Pons (tissue), 1 donor: ENCODE data around the gene CEP104.

Experiments
- DNase-seq: peaks from one replicate; pipeline ENCODE4 v3.0.0-alpha.2; 2016; ENCODE audit warnings: low spot score

The CEP104 gene

GRCh38 chr1:3894626-3895278 lies 37.7 kb upstream of the CEP104 start:
- DNase-seq: no peak

- no peak for DNase-seq
These were observed 36.2 kb upstream of the CEP104 start for GRCh38 chr1:3893190-3893589.

DNA sequence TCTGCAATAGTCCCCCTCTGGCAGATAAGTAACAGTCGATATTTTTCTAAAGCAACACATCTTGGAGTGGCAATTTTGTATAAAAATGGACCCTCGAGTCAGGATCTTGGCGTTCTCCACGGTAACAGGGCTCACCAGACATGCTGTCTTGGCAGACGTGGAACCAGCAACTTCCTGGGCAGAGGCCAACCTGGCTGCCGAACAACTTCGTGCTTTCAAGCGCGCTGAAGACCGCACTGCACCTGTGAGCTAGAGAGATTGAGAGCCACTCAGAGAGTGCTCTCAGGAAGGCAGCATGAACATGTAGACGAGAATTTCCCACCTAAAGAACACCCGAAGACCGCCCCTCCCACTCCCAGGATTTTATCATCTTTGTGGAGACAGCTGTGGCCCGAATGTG lies 35.7 kb upstream of the CEP104 start:
- DNase-seq: peak; percentile 18

DNA sequence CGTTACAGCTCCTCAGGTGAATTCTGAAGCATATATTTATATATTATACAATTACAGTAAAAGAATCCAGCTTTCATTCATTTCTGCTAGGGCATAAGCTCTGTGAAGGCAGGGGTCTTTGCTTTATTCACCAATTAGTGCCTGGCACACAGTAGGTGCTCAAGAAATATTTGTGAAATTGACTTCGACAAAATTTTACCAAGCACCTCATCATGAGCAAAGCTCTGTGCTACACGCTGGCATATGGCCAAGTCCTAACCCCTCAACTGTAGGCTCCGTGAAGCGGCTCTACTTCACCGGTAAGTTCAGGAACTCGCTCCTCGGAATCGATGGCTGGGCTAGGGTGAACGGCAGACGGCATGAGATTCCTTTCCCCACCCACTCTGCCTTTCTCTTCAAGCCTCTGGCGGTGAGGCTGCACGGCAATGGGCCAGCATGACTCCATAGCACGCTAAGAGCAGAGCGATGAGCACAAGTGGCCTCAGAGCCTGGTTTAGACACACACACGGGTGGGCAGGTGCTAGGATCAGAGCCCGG lies 34.4 kb upstream of the CEP104 start:
- no peak for DNase-seq

DNA sequence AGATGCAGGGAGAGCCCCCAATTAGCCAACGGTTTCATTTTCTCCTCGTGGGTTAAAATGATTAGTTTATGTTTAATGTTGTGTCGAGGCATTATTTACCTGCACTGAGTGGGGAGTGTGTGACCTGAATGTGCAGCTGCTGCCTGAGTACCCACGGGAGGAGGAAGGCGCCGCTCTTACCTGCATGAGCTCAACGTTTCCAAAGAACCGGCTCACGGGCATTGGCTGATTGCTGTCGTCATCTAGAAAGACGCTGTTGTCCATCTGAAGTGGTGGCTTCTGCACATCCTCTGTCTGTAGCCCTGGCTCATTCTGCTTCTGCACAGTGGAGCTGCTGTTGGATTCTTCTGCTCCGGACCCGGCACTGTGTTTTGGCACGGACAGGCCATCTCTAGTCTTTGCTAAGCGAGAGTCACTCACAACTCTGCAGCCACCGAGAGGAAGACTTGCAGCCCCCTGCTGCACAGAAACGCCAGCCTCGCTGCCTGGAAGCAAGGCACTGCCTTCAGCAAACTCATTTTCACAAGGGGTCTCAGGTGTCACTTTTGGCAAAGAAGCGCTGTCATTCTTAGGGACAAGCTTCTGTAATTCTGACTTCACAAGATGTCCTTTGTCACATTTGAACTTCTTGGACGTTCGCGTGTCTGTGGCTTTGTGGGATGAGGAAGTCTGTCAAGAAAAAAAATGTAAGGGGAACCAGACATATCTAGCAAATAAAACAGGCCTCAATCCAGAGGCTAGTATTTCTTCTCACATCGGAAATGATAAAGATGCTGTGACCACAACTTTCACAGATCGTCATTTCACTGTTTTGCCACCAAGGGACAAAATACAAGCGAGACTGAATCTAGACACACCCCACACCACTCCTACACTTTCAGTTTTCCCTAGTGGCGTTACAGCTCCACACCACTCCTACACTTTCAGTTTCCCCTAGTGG lies 33.6 kb upstream of the CEP104 start:
- DNase-seq: peak; percentile 61

DNA sequence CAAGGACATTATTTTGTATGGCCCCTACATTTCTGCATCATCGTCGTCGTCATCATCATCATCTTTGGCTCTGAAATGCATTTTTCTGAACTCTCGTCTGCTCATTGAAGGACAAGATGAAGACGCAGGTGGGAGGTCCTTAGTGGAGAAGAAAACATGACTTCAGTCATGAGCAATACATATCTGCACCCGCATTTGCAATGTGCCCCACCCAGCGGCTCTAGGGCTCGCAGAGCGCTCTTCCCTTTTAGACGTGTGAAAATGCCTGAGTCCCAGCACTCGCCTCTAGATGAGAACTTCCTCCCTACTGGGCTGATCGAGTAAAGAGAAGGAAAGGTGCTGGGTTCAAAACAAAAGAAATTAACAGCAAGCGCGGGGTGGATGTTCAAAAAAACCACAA lies 32.9 kb upstream of the CEP104 start:
- no peak for DNase-seq

GRCh38 chr1:3888301-3888700 lies 31.3 kb upstream of the CEP104 start:
- DNase-seq: no peak

DNA sequence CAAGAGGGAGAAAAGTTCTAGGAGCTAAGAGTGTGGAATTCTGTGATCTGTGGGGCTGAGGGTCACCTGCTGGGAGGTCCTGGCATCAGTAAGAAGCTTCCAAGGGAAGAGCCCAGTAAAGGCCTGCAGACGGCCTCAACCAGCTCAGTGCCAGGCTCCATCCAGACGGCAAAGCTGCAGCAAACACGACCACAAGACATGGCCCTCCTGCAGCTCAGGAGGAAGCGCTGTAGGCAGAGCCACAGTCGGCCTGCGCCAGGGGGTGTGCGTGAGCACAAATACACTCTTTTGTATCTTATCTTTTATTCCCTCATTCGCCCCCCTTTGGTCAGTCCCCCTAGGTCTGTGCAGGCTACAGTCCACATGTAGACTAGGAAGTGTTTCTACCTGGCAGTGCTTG lies 29.7 kb upstream of the CEP104 start:
- DNase-seq: no peak

GRCh38 chr1:3886106-3886670 lies 29.2 kb upstream of the CEP104 start:
- no peak for DNase-seq

- no peak for DNase-seq
These were observed 28.6 kb upstream of the CEP104 start for GRCh38 chr1:3885611-3886010.

DNA sequence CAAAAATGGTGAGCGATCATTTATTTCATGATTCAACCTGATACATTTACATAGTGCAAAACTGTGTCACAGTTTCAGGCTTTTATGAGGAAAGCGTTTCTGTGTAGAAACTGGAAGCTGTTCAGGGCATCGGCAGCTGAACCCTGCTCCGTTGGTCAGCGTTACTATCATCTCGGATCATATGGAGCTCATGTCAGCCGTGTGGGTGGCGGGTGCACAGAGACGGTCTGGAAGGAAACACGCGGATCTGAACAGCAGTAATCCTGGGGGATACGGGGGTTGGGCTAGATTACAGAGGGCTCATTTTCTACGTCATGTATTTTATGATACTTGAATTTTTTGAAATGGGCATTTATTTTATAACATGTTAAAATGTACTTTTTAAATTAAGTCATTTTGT lies 28.0 kb upstream of the CEP104 start:
- no peak for DNase-seq

DNA sequence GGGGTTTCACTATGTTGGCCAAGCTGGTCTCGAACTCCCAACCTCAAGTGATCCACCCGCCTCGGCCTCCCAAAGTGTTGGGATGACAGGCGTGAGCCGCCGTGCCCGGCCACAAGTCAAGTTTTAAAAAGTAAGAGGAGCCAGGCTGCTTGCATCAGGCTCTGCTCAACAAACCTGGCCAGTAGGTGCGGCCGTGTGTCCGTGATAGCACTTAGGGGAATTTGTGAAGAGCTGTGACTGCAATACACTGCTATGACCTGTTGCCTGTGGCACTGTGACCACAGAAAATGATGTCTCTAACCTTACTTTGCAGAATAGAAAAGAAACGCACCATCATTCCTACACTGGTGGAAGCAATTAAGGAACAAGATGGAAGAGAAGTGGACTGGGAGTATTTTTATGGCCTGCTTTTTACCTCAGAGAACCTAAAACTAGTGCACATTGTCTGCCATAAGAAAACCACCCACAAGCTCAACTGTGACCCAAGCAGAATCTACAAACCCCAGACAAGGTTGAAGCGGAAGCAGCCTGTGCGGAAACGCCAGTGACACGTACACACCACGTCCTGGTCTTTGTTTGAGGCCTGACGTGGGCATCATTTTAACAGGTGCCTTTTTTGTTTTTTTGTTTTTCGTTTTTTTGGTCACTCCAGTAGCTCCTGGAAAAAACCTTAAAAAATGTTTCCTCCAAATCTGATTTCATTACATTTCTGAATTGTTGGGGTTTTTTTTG lies 26.3 kb upstream of the CEP104 start:
- no peak for DNase-seq

DNA sequence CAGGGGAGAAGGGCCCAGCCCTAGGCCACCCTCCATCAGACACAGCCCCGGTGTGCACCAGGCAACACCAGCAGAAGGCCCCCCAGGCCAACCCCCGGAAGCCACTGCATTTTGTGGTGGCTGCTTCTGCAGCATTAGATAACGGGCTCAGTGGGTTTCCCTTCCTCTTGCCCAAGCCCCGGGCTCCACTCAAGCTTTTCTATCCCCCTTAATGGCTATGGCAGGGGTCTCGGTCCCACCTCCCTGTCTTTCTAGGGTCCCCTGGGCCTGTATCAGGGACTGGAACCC lies 24.1 kb upstream of the CEP104 start:
- no peak for DNase-seq

GRCh38 chr1:3880429-3881192 lies 23.6 kb upstream of the CEP104 start:
- DNase-seq: no peak

DNA sequence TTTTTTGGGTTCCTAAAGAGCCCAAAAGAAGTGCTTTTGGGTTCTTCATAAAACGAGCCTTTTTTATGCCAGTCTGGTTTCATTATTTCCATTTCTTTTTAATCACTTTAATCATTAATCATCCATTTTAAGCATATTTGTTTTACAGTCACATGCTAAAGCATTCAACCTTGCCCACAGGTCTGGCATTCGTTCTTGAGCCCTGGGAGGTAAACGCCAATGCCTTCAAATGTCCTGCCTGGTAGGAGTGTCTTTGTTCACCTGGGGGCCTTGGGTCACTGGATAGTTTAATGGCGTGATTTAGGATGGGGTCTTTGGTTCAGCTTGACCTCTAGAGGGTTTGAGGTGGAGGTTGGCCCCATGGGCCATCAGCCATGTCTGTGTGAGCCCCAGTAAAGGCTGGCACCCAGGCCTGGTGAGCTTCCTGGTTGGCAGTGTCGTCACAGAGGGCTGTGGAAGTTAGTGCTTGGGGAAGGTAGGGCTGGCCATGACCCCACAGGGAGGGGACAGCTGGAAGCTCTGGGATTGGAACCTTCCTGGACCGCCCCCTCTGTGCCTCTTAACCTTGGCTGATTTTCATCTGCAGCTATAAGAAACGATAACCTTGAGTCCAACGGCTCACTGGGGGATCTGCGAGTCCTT lies 22.9 kb upstream of the CEP104 start:
- DNase-seq: no peak

DNA sequence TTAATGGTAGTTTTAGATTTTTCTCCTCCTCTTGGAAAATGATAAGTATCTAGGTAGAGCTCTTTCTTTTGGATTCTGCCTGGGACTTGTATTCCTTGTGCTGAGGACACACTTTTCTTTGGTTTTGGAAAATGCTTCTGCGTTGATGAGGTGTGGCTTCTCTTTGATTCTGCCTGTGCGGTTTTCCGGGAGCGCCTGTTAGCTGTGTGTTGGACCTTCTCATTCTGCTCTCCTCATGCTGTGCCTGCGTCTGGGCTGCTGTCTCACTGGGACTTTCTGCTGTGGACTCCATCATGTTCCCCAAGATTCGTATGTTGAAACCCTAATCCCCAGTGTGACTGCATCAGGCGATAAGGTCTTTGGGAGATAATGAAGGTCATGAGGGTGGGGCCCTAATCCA lies 22.1 kb upstream of the CEP104 start:
- DNase-seq: no peak

GRCh38 chr1:3876716-3877115 lies 19.7 kb upstream of the CEP104 start:
- no peak for DNase-seq

GRCh38 chr1:3874736-3875135 lies 17.7 kb upstream of the CEP104 start:
- DNase-seq: no peak

DNA sequence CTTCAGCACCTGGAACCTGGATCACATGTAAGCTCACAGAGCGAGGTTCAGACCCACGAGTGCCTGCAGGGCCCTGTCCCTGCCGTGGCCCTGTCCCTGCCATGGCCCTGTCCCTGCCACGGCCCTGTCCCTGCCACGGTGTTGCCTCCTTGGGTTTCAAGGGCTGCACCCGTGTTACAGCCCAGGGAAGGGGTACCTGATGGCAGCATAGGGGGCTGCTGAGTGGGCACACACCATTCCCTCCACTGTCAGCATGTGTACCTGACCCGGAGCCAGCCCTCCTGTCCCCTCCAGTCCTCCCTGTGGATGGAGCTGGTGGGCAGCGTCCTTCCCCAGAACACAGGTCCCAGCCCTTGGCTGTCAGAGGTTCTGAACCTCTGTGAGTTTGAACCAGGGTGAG lies 15.5 kb upstream of the CEP104 start:
- no peak for DNase-seq

- DNase-seq: no peak
These were observed 14.4 kb upstream of the CEP104 start for GRCh38 chr1:3871451-3871805.

- no peak for DNase-seq
These were observed 12.8 kb upstream of the CEP104 start for GRCh38 chr1:3869751-3870301.
